ENCODE measurements around the gene PLAU. TPM values are rescaled to one million over a fixed set of nuclear protein-coding genes. Genes with fewer than 3 reads are reported as not detected.

PLAU gene
- total and polyA plus RNA-seq, 10 of the 15 experiments (the other 5 are each of a cell fraction or from before 2014, with no cell fraction given) = 2.5 to 20.9 (median 11.5) TPM

DNA sequence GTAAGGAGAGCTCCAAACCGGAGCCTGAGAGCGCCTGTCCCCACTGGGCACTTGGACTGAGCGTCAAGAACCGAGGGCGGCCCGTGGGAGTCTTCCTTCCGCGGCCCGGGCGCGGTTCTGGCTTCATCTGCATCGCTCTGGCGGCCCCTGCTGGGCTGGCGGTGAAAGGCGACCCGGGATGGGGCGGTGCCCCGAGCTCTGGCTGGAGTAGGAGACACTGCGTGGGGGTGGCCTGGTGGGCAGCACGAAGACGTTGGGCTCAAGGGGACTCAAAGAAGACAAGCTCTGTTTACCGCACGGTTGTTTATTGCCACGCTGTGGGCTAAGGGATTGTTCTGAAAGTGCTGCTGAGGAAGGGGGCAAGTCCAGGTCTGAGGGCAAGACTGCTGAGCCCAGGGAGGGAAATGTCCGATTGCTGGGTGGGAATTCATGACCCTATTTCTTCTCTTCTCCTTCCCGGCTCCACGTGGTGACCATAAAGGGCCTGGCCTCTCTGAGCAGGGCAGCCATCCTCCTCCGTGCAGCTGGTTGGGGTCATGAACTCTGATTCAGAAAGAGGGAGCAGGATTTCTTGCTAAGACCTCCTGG is 29.8 kb downstream of the PLAU start (continued):
- TF ChIP-seq, protein P1, sequence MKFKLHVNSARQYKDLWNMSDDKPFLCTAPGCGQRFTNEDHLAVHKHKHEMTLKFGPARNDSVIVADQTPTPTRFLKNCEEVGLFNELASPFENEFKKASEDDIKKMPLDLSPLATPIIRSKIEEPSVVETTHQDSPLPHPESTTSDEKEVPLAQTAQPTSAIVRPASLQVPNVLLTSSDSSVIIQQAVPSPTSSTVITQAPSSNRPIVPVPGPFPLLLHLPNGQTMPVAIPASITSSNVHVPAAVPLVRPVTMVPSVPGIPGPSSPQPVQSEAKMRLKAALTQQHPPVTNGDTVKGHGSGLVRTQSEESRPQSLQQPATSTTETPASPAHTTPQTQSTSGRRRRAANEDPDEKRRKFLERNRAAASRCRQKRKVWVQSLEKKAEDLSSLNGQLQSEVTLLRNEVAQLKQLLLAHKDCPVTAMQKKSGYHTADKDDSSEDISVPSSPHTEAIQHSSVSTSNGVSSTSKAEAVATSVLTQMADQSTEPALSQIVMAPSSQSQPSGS (IDR thresholded peaks at IDR 0.05; ENCODE audit: low read length) = no peak
- peak; percentile 51 for TF ChIP-seq IKZF1 (conservative IDR thresholded peaks at IDR 0.05)
- no peak for TF ChIP-seq ZNF274 (IDR thresholded peaks at IDR 0.05; ENCODE audit: insufficient read depth, insufficient read length)
- TF ChIP-seq, protein P2, sequence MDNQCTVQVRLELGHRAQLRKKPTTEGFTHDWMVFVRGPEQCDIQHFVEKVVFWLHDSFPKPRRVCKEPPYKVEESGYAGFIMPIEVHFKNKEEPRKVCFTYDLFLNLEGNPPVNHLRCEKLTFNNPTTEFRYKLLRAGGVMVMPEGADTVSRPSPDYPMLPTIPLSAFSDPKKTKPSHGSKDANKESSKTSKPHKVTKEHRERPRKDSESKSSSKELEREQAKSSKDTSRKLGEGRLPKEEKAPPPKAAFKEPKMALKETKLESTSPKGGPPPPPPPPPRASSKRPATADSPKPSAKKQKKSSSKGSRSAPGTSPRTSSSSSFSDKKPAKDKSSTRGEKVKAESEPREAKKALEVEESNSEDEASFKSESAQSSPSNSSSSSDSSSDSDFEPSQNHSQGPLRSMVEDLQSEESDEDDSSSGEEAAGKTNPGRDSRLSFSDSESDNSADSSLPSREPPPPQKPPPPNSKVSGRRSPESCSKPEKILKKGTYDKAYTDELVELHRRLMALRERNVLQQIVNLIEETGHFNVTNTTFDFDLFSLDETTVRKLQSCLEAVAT (IDR thresholded peaks at IDR 0.05) = no peak
- TF ChIP-seq EED (IDR thresholded peaks at IDR 0.05; ENCODE audit: low read depth) = no peak
- no peak for TF ChIP-seq PAX5 (IDR thresholded peaks at IDR 0.05; ENCODE audit: borderline replicate concordance, low read depth, low read length)
- TF ChIP-seq ZNF622 (IDR thresholded peaks at IDR 0.05) = no peak
- TF ChIP-seq DPF2 (IDR thresholded peaks at IDR 0.05) = no peak
- no peak for TF ChIP-seq FOS (IDR thresholded peaks at IDR 0.05; ENCODE audit: borderline replicate concordance, extremely low read depth, insufficient read length)
- TF ChIP-seq, protein P3, sequence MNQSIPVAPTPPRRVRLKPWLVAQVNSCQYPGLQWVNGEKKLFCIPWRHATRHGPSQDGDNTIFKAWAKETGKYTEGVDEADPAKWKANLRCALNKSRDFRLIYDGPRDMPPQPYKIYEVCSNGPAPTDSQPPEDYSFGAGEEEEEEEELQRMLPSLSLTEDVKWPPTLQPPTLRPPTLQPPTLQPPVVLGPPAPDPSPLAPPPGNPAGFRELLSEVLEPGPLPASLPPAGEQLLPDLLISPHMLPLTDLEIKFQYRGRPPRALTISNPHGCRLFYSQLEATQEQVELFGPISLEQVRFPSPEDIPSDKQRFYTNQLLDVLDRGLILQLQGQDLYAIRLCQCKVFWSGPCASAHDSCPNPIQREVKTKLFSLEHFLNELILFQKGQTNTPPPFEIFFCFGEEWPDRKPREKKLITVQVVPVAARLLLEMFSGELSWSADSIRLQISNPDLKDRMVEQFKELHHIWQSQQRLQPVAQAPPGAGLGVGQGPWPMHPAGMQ (IDR thresholded peaks at IDR 0.05; ENCODE audit: borderline replicate concordance) = no peak
- TF ChIP-seq TCF12 (IDR thresholded peaks at IDR 0.05; ENCODE audit: low read depth, low read length) = no peak
- TF ChIP-seq, protein P4, sequence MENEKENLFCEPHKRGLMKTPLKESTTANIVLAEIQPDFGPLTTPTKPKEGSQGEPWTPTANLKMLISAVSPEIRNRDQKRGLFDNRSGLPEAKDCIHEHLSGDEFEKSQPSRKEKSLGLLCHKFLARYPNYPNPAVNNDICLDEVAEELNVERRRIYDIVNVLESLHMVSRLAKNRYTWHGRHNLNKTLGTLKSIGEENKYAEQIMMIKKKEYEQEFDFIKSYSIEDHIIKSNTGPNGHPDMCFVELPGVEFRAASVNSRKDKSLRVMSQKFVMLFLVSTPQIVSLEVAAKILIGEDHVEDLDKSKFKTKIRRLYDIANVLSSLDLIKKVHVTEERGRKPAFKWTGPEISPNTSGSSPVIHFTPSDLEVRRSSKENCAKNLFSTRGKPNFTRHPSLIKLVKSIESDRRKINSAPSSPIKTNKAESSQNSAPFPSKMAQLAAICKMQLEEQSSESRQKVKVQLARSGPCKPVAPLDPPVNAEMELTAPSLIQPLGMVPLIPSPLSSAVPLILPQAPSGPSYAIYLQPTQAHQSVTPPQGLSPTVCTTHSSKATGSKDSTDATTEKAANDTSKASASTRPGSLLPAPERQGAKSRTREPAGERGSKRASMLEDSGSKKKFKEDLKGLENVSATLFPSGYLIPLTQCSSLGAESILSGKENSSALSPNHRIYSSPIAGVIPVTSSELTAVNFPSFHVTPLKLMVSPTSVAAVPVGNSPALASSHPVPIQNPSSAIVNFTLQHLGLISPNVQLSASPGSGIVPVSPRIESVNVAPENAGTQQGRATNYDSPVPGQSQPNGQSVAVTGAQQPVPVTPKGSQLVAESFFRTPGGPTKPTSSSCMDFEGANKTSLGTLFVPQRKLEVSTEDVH (IDR thresholded peaks at IDR 0.05; ENCODE audit: low read depth, partially characterized antibody) = no peak
- no peak for TF ChIP-seq CHD4 (IDR thresholded peaks at IDR 0.05)
- no peak for TF ChIP-seq KDM1A (IDR thresholded peaks at IDR 0.05; ENCODE audit: borderline replicate concordance)
- no peak for TF ChIP-seq STAT1 (conservative IDR thresholded peaks at IDR 0.05)
- TF ChIP-seq ZNF217 (IDR thresholded peaks at IDR 0.05) = no peak
- TF ChIP-seq SP1 (IDR thresholded peaks at IDR 0.05; ENCODE audit: low read depth, low read length) = no peak
- TF ChIP-seq LARP7 (IDR thresholded peaks at IDR 0.05) = no peak
- peak; percentile 38; the same call in 1 of the 2 replicates for TF ChIP-seq RUNX3 (IDR thresholded peaks at IDR 0.05; ENCODE audit: low read length)
- TF ChIP-seq SREBF1 (IDR thresholded peaks at IDR 0.05; ENCODE audit: low read length) = no peak
- TF ChIP-seq, protein P5, sequence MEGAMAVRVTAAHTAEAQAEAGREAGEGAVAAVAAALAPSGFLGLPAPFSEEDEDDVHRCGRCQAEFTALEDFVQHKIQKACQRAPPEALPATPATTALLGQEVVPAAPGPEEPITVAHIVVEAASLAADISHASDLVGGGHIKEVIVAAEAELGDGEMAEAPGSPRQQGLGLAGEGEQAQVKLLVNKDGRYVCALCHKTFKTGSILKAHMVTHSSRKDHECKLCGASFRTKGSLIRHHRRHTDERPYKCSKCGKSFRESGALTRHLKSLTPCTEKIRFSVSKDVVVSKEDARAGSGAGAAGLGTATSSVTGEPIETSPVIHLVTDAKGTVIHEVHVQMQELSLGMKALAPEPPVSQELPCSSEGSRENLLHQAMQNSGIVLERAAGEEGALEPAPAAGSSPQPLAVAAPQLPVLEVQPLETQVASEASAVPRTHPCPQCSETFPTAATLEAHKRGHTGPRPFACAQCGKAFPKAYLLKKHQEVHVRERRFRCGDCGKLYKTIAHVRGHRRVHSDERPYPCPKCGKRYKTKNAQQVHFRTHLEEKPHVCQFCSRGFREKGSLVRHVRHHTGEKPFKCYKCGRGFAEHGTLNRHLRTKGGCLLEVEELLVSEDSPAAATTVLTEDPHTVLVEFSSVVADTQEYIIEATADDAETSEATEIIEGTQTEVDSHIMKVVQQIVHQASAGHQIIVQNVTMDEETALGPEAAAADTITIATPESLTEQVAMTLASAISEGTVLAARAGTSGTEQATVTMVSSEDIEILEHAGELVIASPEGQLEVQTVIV (IDR thresholded peaks at IDR 0.05; ENCODE audit: borderline replicate concordance, partially characterized antibody) = no peak

Measured in GM12878 (cell line).